GM12872 (cell line): ENCODE results near the gene CYP27B1.

ENCODE experiments used
- CTCF ChIP-seq: IDR thresholded peaks from 3 replicates; pipeline ENCODE4 v1.5.1; 2011; ENCODE audit warnings: low read depth, mild to moderate bottlenecking, low read length, moderate library complexity; ENCODE audit not compliant: insufficient read depth

CYP27B1 gene

GRCh38 chr12:57757771-57758170, 9.1 kb downstream of the CYP27B1 start:
- TF ChIP-seq CTCF, result no peak

- TF ChIP-seq CTCF, result peak; percentile 94
Measured at GRCh38 chr12:57756406-57757341, 10.2 kb downstream of the CYP27B1 start.

GRCh38 chr12:57755454-57756372, 11.2 kb downstream of the CYP27B1 start:
- TF ChIP-seq CTCF, result no peak

GRCh38 chr12:57755194-57755453, 11.8 kb downstream of the CYP27B1 start:
- TF ChIP-seq CTCF, result no peak

- TF ChIP-seq CTCF, result no peak
Measured at GRCh38 chr12:57754411-57755193, 12.3 kb downstream of the CYP27B1 start, which contains the start of gene MARCHF9. Gene MARCHF9, plus strand, starts transcription at chr12:57755103. Its CDS starts 426 bp downstream, at chr12:57755529.

- no peak for TF ChIP-seq CTCF
Measured at GRCh38 chr12:57753756-57754337, 13.0 kb downstream of the CYP27B1 start.
